ENCODE data around the gene TM9SF2. TPM values are rescaled to one million over a fixed set of nuclear protein-coding genes. Genes with fewer than 3 reads are reported as not detected.

The TM9SF2 gene
- total and polyA plus RNA-seq, 11 donors: 22.4 to 84.3 (median 68.2) TPM

DNA sequence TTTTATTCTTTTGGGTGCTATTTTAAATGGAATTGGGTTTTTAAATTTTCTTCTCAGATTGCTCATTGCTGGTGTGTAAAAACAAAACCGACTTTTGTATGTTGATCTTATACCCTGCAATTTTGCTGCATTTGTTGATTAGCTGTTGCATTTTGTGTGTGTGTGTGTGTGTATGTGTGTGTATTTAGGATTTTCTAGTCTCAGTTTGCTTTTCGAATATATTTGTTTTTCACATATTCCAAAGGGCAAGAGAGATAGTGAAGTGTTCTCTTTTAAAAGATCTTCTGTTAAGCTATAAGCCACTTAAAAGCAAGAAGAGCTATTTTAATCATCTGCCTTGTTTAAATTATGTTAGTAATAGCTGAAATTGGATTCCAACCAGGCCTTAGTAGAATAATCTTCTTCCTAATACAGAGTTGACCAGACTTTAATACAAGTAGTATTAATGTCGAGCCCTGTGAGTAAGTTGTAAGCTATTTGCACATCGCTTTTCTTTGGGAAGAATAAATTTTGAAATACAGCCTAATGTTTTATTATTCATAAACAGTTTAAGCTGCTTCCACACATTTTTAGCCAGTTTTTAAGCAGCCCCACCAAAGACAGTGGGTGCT is 57.4 kb downstream of the TM9SF2 start:
- ATAC-seq (no peak), DNase-seq (no peak)
- intact Hi-C loops (cut with DNase I): no loop called here
- Histone ChIP-seq H3K4me3 (no peak overlapping the region), H3K27me3 (no peaks in the 10 kb centered on the region), H3K9me3 (no peaks in the 10 kb centered on the region), H3K27ac (no peak overlapping the region), H3K4me1 (no peaks in the 10 kb centered on the region), H3K36me3 (peaks cover 2 to 100% (median 95%) of the 10 kb centered on the region in 9 donors)
- WGBS, 4 donors: 94 to 98% (median 95%) methylated on average over 4 of the region's 4 CpGs
- TF ChIP-seq POLR2A (IDR thresholded peaks at IDR 0.05): no peak
- TF ChIP-seq, protein P1, sequence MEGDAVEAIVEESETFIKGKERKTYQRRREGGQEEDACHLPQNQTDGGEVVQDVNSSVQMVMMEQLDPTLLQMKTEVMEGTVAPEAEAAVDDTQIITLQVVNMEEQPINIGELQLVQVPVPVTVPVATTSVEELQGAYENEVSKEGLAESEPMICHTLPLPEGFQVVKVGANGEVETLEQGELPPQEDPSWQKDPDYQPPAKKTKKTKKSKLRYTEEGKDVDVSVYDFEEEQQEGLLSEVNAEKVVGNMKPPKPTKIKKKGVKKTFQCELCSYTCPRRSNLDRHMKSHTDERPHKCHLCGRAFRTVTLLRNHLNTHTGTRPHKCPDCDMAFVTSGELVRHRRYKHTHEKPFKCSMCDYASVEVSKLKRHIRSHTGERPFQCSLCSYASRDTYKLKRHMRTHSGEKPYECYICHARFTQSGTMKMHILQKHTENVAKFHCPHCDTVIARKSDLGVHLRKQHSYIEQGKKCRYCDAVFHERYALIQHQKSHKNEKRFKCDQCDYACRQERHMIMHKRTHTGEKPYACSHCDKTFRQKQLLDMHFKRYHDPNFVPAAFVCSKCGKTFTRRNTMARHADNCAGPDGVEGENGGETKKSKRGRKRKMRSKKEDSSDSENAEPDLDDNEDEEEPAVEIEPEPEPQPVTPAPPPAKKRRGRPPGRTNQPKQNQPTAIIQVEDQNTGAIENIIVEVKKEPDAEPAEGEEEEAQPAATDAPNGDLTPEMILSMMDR (IDR thresholded peaks at IDR 0.05): no peak

- TF ChIP-seq, protein P1 (IDR thresholded peaks at IDR 0.05): no peak
- no peak for TF ChIP-seq POLR2A (IDR thresholded peaks at IDR 0.05)
- ATAC-seq: no peak
- peaks cover 2 to 100% (median 95%) of the 10 kb centered on the region in 9 donors for H3K36me3 ChIP-seq
These were observed 58.3 kb downstream of the TM9SF2 start for GRCh38 chr13:99559560-99559959.

DNA sequence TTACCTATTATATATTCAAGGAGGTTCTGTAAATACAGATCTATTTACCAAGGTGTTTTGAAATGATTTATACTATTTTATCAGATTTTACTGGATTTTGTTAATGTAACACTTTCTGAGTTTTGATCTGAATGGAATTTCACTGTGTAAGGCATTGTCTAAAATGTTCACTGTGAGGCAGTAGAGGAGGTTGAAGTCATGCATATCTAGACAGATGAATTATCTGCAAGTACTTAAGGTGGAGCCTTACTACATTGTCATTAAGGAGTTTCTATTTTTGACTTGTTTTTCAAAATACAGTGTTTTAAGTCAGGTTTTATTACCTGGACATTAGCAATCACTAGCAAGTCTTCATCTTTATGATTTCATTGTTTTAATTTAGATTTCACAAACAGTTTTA is 62.1 kb downstream of the TM9SF2 start:
- H3K4me1 ChIP-seq: no peaks in the 10 kb centered on the region
- TF ChIP-seq, protein P1 (IDR thresholded peaks at IDR 0.05): no peak
- TF ChIP-seq POLR2A (IDR thresholded peaks at IDR 0.05): no peak
- peaks cover 0 to under 1% (median 0%) of the 10 kb centered on the region in 12 donors for H3K9me3 ChIP-seq
- ATAC-seq: no peak
- no peak overlapping the region for H3K27ac ChIP-seq
- H3K36me3 ChIP-seq: peaks cover 0 to 69% (median 61%) of the 10 kb centered on the region in 9 donors
- intact Hi-C loops (cut with DNase I): no loop called here
- H3K4me3 ChIP-seq: no peak overlapping the region
- no peak for DNase-seq
- H3K27me3 ChIP-seq: no peaks in the 10 kb centered on the region

More at GRCh38 chr13:99559560-99559959, 58.3 kb downstream of the TM9SF2 start:
- intact Hi-C loops (cut with DNase I): no loop called here
- Histone ChIP-seq H3K4me1 (no peaks in the 10 kb centered on the region), H3K27ac (no peak overlapping the region), H3K27me3 (no peaks in the 10 kb centered on the region), H3K4me3 (no peak overlapping the region), H3K9me3 (no peaks in the 10 kb centered on the region)
- 72 to 81% (median 76%) methylated on average over 2 of the region's 2 CpGs for WGBS, 4 donors
- no peak for DNase-seq

DNA sequence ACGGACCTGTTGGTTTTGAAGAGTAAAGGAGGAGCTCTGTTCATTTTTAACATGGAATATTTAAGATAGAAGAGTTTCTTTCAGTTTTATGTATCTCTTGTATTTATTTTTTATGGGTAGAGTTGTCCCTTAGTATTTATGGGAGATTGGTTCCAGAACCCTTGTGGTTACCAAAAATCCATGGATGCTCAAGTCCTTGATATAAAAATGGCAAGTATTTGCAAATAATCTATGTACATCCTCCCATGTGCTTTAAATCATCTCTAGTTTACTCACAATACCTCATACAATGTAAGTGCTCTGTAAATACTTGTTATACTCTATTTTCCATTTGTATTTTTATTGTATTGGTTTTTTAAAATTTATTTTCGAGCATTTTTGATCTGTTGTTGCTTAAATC is 63.1 kb downstream of the TM9SF2 start:
- 91 to 96% (median 96%) methylated on average over 2 of the region's 2 CpGs for WGBS, 4 donors
- Histone ChIP-seq H3K4me3 (no peak overlapping the region), H3K36me3 (peaks cover 0 to 60% (median 51%) of the 10 kb centered on the region in 9 donors), H3K9me3 (peaks cover 0 to 8% (median 0%) of the 10 kb centered on the region in 12 donors), H3K27me3 (no peaks in the 10 kb centered on the region), H3K4me1 (no peaks in the 10 kb centered on the region), H3K27ac (no peak overlapping the region)
- DNase-seq (no peak), ATAC-seq (no peak)
- intact Hi-C loops (cut with DNase I): no loop called here
- TF ChIP-seq POLR2A (IDR thresholded peaks at IDR 0.05): no peak
- TF ChIP-seq, protein P1 (IDR thresholded peaks at IDR 0.05): no peak

All from heart left ventricle (tissue), 16 donors.